ENCODE measurements around the gene AQP6.

AQP6 gene

DNA sequence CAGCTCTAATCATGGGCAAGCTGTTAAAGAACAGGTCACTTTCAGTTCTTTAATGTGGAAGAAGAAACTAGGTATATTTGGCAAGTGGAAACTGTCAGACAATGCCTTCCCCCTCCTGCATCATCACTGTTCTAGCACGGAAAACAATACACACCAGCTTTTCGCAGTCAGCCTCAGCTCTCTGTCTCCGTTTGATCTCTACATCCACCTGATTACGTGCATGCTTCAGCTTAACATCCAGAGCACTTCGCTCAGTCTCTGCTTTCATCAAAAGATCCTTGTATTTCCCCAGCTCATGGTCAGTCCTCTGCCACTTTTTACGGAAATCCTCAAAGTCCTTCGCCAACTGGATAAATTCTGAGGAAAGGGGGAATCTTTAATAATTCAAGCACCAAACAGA, 33.5 kb downstream of the AQP6 start:
- DNase-seq = no peak

GRCh38 chr12:50006754-50007442, 34.2 kb downstream of the AQP6 start:
- DNase-seq = no peak

DNA sequence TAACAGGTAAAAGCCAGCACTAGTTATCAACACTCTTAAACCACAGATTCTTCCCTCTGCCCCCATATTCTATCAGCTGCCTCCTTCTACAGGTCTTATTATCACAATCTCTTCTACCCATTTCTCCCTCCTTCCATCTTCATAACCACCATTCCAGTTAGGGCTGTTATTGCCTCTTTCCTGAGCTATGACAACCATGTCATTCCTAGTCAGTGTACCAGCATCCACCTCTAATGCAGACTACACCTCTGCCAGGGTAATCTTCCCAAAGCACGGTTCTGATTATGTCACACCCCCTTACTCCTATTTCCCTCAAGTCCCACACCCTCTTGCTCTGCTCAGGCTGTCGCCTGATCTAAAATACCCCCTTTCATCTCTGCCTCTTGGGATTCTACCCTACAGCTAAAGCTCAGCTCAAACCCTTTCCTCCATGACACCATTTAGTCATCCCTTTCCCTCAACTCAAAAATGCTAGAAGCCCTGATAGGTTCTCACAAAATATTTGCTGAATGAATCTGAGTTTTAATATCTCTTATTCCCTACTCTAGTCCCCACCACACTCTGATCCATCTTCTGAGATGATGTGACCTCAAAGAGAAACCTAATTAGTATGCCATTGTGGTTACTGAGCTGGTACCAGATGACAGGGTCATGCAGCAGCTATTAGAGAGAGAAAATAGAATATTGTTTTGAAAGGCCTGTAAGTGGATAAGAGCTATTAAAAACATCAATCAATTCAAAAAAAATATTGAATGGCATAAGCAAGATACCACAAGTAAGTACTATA, 40.8 kb downstream of the AQP6 start:
- no peak for DNase-seq

- DNase-seq = no peak
Observed at GRCh38 chr12:50014342-50014741, 41.6 kb downstream of the AQP6 start.

DNA sequence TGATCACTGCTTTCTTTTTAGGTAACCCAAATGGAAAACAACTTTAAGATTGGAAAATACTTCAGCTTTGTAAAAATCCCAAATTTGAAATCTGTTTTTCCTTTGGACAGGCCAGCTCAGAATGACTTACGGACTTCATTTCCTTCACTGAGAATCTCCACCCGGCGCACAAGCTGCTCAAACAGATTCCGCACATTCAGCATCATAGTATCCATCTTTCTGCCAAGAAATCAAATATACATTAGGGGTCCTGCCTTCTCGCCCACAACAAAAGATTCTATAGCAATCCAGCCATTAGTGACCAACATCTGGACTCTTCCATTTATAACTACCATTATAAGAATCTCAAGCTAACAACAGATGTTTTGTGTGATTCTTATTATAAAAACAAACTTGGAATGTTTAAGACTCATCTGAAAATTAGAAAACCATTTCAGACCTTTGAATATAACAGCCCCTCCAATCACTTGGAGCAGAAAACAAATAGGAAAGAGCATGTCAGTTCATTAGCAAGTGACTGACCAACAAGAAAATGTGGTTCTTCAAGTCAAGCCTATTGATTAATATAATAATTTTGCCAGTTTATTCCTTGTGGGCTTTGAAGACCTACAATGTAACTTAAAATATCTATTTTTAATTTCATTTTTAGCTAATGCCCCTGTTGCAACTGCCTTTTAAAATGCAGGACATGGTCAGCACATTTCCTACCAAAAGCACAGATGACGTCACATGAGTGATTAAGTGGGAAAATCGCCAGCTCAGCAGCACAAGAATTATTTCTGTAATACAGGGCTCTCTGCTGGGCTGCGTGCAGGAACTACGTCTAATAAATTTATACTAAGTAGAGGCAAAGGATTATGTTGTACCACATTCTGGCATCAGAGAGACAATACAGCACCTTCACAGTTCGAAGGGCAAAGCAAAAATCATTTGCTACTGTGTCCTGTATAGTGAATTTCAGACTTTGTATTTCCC, 44.0 kb downstream of the AQP6 start:
- DNase-seq = no peak

DNA sequence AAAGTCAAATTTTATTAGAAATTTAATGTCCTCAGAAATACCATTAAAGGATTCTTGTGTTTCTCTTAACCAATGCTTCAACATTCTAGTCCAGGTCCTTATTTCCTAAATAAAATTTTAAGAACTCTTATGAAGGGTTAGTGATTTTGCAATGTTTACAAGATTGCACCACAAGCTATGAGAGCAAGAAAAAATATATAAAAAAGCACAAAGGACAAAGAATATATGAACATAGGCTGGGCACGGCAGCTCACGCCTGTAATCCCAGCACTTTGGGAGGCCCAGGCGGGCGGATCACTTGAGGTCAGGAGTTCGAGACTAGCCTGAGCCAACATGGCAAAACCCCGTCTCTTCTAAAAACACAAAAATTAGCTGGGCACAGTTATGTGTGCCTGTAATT, 44.9 kb downstream of the AQP6 start:
- peak; percentile 36 for DNase-seq

- no peak for DNase-seq
Observed at GRCh38 chr12:50018154-50018553, 45.4 kb downstream of the AQP6 start.

DNA sequence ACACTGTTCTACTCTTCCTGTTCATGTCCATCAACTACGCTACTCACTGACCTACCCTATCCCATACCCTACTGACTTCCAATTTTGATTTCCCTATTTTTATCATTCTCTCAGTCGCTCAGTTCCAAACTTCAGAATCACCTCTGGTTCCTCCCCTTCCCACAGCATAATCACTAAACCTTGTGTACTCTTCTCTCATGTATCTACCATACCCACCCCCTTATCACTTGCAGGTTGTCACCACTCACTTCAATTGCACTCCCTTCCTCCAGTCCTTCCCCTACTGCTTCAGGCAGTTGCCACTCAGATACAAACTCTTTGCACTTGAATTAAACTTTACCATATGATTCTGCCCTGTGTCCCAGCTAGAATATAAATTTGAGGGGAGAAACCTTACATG, 46.2 kb downstream of the AQP6 start:
- DNase-seq = peak; percentile 18

- DNase-seq = no peak
Observed at GRCh38 chr12:50019524-50019923, 46.8 kb downstream of the AQP6 start.

DNA sequence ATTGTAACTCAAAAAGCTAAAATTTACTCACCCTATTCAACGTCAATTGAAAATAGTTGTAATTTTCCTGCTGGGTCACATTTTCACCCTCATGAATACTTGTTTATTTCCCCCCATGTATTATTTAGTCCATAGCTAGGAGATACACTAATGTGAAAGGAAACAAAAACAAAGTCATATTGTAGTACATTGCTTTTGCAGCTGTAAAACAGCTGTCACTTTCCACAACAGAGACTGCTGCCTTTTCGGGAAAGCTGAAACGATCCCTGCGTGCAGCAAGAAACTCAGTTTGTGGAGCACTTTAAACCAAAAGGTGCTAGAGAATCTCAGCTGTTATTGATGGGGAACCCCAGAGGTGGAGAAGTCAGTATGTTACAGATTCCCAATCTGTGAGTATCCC, 48.3 kb downstream of the AQP6 start:
- DNase-seq = no peak

DNA sequence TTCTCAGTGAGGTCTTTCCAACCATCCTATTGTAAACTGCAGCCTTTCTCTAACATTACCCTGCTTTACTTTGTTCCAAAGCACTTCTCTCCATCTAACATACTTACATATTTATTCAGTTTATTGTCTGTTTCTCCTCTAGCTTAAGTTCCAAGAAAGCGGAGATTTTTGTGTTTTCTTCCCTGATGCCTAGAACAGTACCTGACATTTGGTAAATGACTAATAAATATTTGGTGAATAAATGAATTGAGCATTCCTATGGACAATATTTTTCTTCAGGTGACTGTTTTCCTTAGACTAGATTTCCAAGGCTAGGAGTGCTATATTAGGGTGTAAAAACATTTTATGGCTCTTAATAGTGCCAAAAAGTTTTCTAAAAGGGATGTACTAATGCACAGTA, 50.2 kb downstream of the AQP6 start:
- no peak for DNase-seq

- no peak for DNase-seq
Observed at GRCh38 chr12:50024227-50024626, 51.5 kb downstream of the AQP6 start.

- DNase-seq = peak; percentile 50
Observed at GRCh38 chr12:50024805-50025186, 52.0 kb downstream of the AQP6 start.

- peak; percentile 100 for DNase-seq
Observed at GRCh38 chr12:50025187-50026059, 52.7 kb downstream of the AQP6 start, which contains the start of gene RACGAP1. Gene RACGAP1 (minus strand): TSS chr12:50025494. CDS start chr12:50016715, 8,779 bp downstream.

DNA sequence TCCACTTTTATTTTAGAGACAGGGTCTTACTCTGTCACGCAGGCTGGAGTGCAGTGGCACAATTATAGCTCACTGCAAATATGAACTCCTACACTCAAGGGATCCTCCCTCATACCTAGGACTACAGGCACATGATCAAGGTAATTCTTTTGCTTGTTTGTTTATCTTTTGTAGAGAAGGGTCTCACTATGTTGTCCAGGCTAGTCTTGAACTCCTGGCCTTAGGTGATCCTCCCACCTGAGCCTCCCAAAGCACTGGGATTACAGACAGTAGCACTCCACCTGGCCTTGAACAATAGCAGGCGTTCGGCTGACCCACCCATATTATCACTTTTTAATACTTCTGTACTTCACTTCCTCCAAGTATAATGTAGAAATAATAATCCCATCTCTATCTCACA, 53.9 kb downstream of the AQP6 start:
- no peak for DNase-seq

Measured in hematopoietic multipotent progenitor cell treated with erythropoietin and hydrocortisone succinate and interleukin-3 and kit ligand, for 4 days (in vitro differentiated cells).